ENCODE measurements around the gene KCNJ3. TPM values are rescaled to one million over a fixed set of nuclear protein-coding genes. Genes with fewer than 3 reads are reported as not detected.
"Not testable (repeated sequence)": the region's sequence is repeated elsewhere in the genome, so short reads cannot be mapped to it uniquely, and the experiment has no call there.

KCNJ3 gene
- total RNA-seq, 1 donor from 2014 or later: 4.2 TPM

- no peaks in the 10 kb centered on the region for H3K9me3 ChIP-seq (replicated peaks)
- no peaks in the 10 kb centered on the region for H3K36me3 ChIP-seq
- H3K27ac ChIP-seq (replicated peaks): no peak overlapping the region
- H3K4me1 ChIP-seq: no peaks in the 10 kb centered on the region
- no peaks in the 10 kb centered on the region for H3K27me3 ChIP-seq (ENCODE audit: low read depth)
- intact Hi-C loops (cut with micrococcal nuclease): no loop called here
- H3K4me3 ChIP-seq: no peak overlapping the region
- no peak for TF ChIP-seq CTCF (IDR thresholded peaks at IDR 0.05; ENCODE audit: borderline replicate concordance)
- no peak for DNase-seq
Observed at GRCh38 chr2:154850532-154850931, 152.0 kb downstream of the KCNJ3 start.

GRCh38 chr2:154855138-154855537 lies 156.6 kb downstream of the KCNJ3 start:
- TF ChIP-seq CTCF (IDR thresholded peaks at IDR 0.05; ENCODE audit: borderline replicate concordance): no peak
- Histone ChIP-seq H3K36me3 (no peaks in the 10 kb centered on the region), H3K4me3 (no peak overlapping the region), H3K27ac (replicated peaks) (no peak overlapping the region), H3K27me3 (ENCODE audit: low read depth) (no peaks in the 10 kb centered on the region), H3K9me3 (replicated peaks) (no peaks in the 10 kb centered on the region), H3K4me1 (no peaks in the 10 kb centered on the region)
- intact Hi-C loops (cut with micrococcal nuclease): no loop called here
- DNase-seq: no peak

GRCh38 chr2:154867151-154867550 lies 168.7 kb downstream of the KCNJ3 start:
- H3K4me1 ChIP-seq; H3K27me3 ChIP-seq (ENCODE audit: low read depth); H3K9me3 ChIP-seq (replicated peaks); H3K4me3 ChIP-seq; H3K36me3 ChIP-seq; DNase-seq; intact Hi-C loops (cut with micrococcal nuclease); H3K27ac ChIP-seq (replicated peaks): not testable (repeated sequence)

GRCh38 chr2:154875999-154876398 lies 177.5 kb downstream of the KCNJ3 start:
- TF ChIP-seq CTCF (IDR thresholded peaks at IDR 0.05; ENCODE audit: borderline replicate concordance): no peak
- no peaks in the 10 kb centered on the region for H3K27me3 ChIP-seq (ENCODE audit: low read depth)
- H3K27ac ChIP-seq (replicated peaks): no peak overlapping the region
- no peaks in the 10 kb centered on the region for H3K4me1 ChIP-seq
- no peaks in the 10 kb centered on the region for H3K36me3 ChIP-seq
- DNase-seq: no peak
- no peaks in the 10 kb centered on the region for H3K9me3 ChIP-seq (replicated peaks)
- intact Hi-C loops (cut with micrococcal nuclease): no loop called here
- H3K4me3 ChIP-seq: no peak overlapping the region

GRCh38 chr2:154882725-154883124 lies 184.2 kb downstream of the KCNJ3 start:
- no peak for TF ChIP-seq CTCF (IDR thresholded peaks at IDR 0.05; ENCODE audit: borderline replicate concordance)
- H3K27ac ChIP-seq (replicated peaks): no peak overlapping the region
- H3K9me3 ChIP-seq (replicated peaks): peaks cover 20% of the 10 kb centered on the region
- no peak for DNase-seq
- no peaks in the 10 kb centered on the region for H3K27me3 ChIP-seq (ENCODE audit: low read depth)
- H3K4me3 ChIP-seq: no peak overlapping the region
- intact Hi-C loops (cut with micrococcal nuclease): no loop called here
- H3K4me1 ChIP-seq: no peaks in the 10 kb centered on the region
- no peaks in the 10 kb centered on the region for H3K36me3 ChIP-seq

GRCh38 chr2:154886316-154886715 lies 187.8 kb downstream of the KCNJ3 start:
- intact Hi-C loops (cut with micrococcal nuclease): no loop called here
- no peak for TF ChIP-seq CTCF (IDR thresholded peaks at IDR 0.05; ENCODE audit: borderline replicate concordance)
- H3K9me3 ChIP-seq (replicated peaks): peaks cover 40% of the 10 kb centered on the region
- H3K27me3 ChIP-seq (ENCODE audit: low read depth): no peaks in the 10 kb centered on the region
- no peaks in the 10 kb centered on the region for H3K4me1 ChIP-seq
- H3K4me3 ChIP-seq: no peak overlapping the region
- H3K36me3 ChIP-seq: no peaks in the 10 kb centered on the region
- no peak for DNase-seq
- no peak overlapping the region for H3K27ac ChIP-seq (replicated peaks)
